ENCODE data around the gene COL20A1.

GRCh38 chr20:63382551-63383300 is 89.7 kb downstream of the COL20A1 start:
- TF ChIP-seq, protein P1, sequence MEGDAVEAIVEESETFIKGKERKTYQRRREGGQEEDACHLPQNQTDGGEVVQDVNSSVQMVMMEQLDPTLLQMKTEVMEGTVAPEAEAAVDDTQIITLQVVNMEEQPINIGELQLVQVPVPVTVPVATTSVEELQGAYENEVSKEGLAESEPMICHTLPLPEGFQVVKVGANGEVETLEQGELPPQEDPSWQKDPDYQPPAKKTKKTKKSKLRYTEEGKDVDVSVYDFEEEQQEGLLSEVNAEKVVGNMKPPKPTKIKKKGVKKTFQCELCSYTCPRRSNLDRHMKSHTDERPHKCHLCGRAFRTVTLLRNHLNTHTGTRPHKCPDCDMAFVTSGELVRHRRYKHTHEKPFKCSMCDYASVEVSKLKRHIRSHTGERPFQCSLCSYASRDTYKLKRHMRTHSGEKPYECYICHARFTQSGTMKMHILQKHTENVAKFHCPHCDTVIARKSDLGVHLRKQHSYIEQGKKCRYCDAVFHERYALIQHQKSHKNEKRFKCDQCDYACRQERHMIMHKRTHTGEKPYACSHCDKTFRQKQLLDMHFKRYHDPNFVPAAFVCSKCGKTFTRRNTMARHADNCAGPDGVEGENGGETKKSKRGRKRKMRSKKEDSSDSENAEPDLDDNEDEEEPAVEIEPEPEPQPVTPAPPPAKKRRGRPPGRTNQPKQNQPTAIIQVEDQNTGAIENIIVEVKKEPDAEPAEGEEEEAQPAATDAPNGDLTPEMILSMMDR (IDR thresholded peaks at IDR 0.05): no peak
- no peak for TF ChIP-seq POLR2A (IDR thresholded peaks at IDR 0.05)
